Esophagus muscularis mucosa (tissue), 3 donors: ENCODE measurements around the gene ST7L.

ENCODE experiments used
- CTCF ChIP-seq, 3 experiments: fragments of 200-600 bp in 2 of 3; fragments of 450-650 bp in 1 of 3; sonication (generic) in 2 of 3; IDR thresholded peaks; one replicate each; pipeline ENCODE4 v1.5.1; 2017 to 2019; ENCODE audit warnings: antibody characterized with exemption in 3 of 3, mild to moderate bottlenecking in 2 of 3, moderate library complexity in 1 of 3
- POLR2A ChIP-seq: fragments of 450-650 bp; IDR thresholded peaks from one replicate; pipeline ENCODE4 v1.6.1; 2017; ENCODE audit warnings: antibody characterized with exemption, moderate library complexity, mild to moderate bottlenecking, low read depth
- POLR2AphosphoS5 ChIP-seq, 2 donors: sonication (generic); formaldehyde crosslinking; IDR thresholded peaks; one replicate each; pipeline ENCODE4 v1.6.1; 2017; ENCODE audit warnings: antibody characterized with exemption in 2 of 2

GRCh38 chr1:112492076-112492475 is 126.9 kb downstream of the ST7L start:
- TF ChIP-seq POLR2AphosphoS5 (IDR thresholded peaks at IDR 0.05), result no peak
- TF ChIP-seq CTCF (IDR thresholded peaks at IDR 0.05), result no peak
- TF ChIP-seq POLR2A, result no peak
